K562 (cell line): ENCODE measurements around the gene IQCE. TPM values are rescaled to one million over a fixed set of nuclear protein-coding genes. Genes with fewer than 3 reads are reported as not detected.

ENCODE experiments used
- AFF1 ChIP-seq, 2 experiments: fragments of 450-650 bp; IDR thresholded peaks; 2 replicates each; pipeline ENCODE4 v1.6.1; 2018; ENCODE audit warnings: mild to moderate bottlenecking in 2 of 2, low read depth in 1 of 2; ENCODE audit not compliant: partially characterized antibody in 2 of 2
- BRD9 ChIP-seq: fragments of 450-650 bp; IDR thresholded peaks from 2 replicates; pipeline ENCODE4 v1.6.1; 2018; ENCODE audit warnings: low read depth; ENCODE audit not compliant: partially characterized antibody
- CBX5 ChIP-seq: IDR thresholded peaks from 2 replicates; pipeline ENCODE4 v1.6.1; 2014; ENCODE audit warnings: low read depth, borderline replicate concordance
- CTCFL ChIP-seq: IDR thresholded peaks from 2 replicates; pipeline ENCODE4 v1.6.1; 2011; ENCODE audit warnings: borderline replicate concordance, low read depth, mild to moderate bottlenecking, moderate library complexity, low read length; ENCODE audit not compliant: insufficient read depth, poor library complexity, severe bottlenecking
- DIDO1 ChIP-seq: fragments of 450-650 bp; IDR thresholded peaks from 2 replicates; pipeline ENCODE4 v1.6.1; 2016; ENCODE audit warnings: low read depth, missing biosample characterization, missing genetic modification characterization
- E2F3 ChIP-seq: fragments of 250-450 bp; sonication (Bioruptor Pico); IDR thresholded peaks from 2 replicates; pipeline ENCODE4 v1.4.0; 2020; ENCODE audit warnings: mild to moderate bottlenecking
- ESRRB ChIP-seq: fragments of 250-450 bp; sonication (Bioruptor Pico); IDR thresholded peaks from 2 replicates; pipeline ENCODE4 v1.5.0; 2020; ENCODE audit warnings: mild to moderate bottlenecking, moderate library complexity, borderline replicate concordance
- ETS2 ChIP-seq: IDR thresholded peaks from 2 replicates; pipeline ENCODE4 v1.6.1; 2016; ENCODE audit warnings: borderline replicate concordance, missing genetic modification characterization, mild to moderate bottlenecking, moderate library complexity, missing compliant biosample characterization; ENCODE audit not compliant: poor library complexity, severe bottlenecking
- FUS ChIP-seq: fragments of 200-400 bp; formaldehyde crosslinking; optimal IDR thresholded peaks from 2 replicates; pipeline ENCODE3; 2017; ENCODE audit warnings: low read depth, low read length
- HMBOX1 ChIP-seq: sonication (generic); IDR thresholded peaks from 2 replicates; pipeline ENCODE4 v1.6.1; 2016
- MEF2A ChIP-seq: IDR thresholded peaks from 2 replicates; pipeline ENCODE4 v1.6.1; 2011; ENCODE audit warnings: low read depth, mild to moderate bottlenecking, low read length, moderate library complexity; ENCODE audit not compliant: control insufficient read depth
- NFIC ChIP-seq: fragments of 450-650 bp; IDR thresholded peaks from 2 replicates; pipeline ENCODE4 v1.6.1; 2017; ENCODE audit warnings: mild to moderate bottlenecking, inconsistent platforms
- SMAD3 ChIP-seq: fragments of 450-650 bp; formaldehyde crosslinking; conservative IDR thresholded peaks from 2 replicates; pipeline ENCODE4 v1.4.0; 2020; ENCODE audit warnings: mild to moderate bottlenecking
- SP1 ChIP-seq: sonication (generic); formaldehyde crosslinking; IDR thresholded peaks from 2 replicates; pipeline ENCODE4 v1.8.1; 2022; ENCODE audit warnings: mild to moderate bottlenecking, missing genetic modification reagents
- SRSF1 ChIP-seq: fragments of 200-400 bp; formaldehyde crosslinking; IDR thresholded peaks from 2 replicates; pipeline ENCODE4 v1.6.1; 2017; ENCODE audit warnings: mild to moderate bottlenecking, low read depth, low read length, moderate library complexity
- STAG1 ChIP-seq: sonication (generic); formaldehyde crosslinking; IDR thresholded peaks from 2 replicates; pipeline ENCODE4 v1.5.0; 2020; ENCODE audit warnings: missing genetic modification reagents, borderline replicate concordance
- SUPT5H ChIP-seq: fragments of 450-650 bp; IDR thresholded peaks from 2 replicates; pipeline ENCODE4 v1.6.1; 2016
- TCF7L2 ChIP-seq: fragments of 150-350 bp; IDR thresholded peaks from 2 replicates; pipeline ENCODE4 v1.6.1; 2016; ENCODE audit warnings: low read depth, mild to moderate bottlenecking, low read length, moderate library complexity
- ZNF133 ChIP-seq: fragments of 250-450 bp; sonication (Bioruptor Pico); IDR thresholded peaks from 2 replicates; pipeline ENCODE4 v1.4.0; 2020; ENCODE audit warnings: mild to moderate bottlenecking
- ZNF696 ChIP-seq: fragments of 250-450 bp; sonication (Bioruptor Pico); conservative IDR thresholded peaks from 2 replicates; pipeline ENCODE4 v1.4.0; 2020; ENCODE audit warnings: mild to moderate bottlenecking, moderate library complexity
- ZNF707 ChIP-seq: fragments of 250-450 bp; sonication (Bioruptor Pico); conservative IDR thresholded peaks from 2 replicates; pipeline ENCODE4 v1.8.0; 2022; ENCODE audit warnings: inconsistent platforms, mild to moderate bottlenecking, moderate library complexity
- polyA plus RNA-seq, 8 experiments: library from polyadenylated mRNA; depleted of rRNA in 4 of 8; stranded (reverse) in 5 of 8; unstranded in 3 of 8; fragments of >200 nt; fragmentation: Nextera tagmentation in 2 of 8; fragmentation: Illumina TruSeq in 1 of 8; extraction: Ambion mirVana in 2 of 8; extraction: Trizol in 1 of 8; gene quantifications; 2 replicates each; pipeline versions ENCODE4 v1.2.1 to v1.2.3, GENCODE V29; 2011 to 2014; ENCODE audit warnings: inconsistent platforms in 1 of 8, missing spikeins in 1 of 8
- total RNA-seq, 7 experiments: library from RNA; depleted of rRNA in 6 of 7; stranded (reverse); fragments of >200 nt in 6 of 7; fragmentation: Illumina TruSeq in 2 of 7; extraction: Trizol in 2 of 7; gene quantifications; 2 replicates each; pipeline versions ENCODE4 v1.2.1 to v1.2.3, GENCODE V29; 2011 to 2021; ENCODE audit warnings: low replicate concordance in 1 of 7

Gene IQCE
- total and polyA plus RNA-seq, 9 of the 15 experiments (the other 6 are each of a cell fraction or from before 2014, with no cell fraction given), result 0.18 to 8.5 (median 4.2) TPM

GRCh38 chr7:2555121-2556052 is 3.4 kb upstream of the IQCE start, which contains the start of gene BRAT1 (continued):
- TF ChIP-seq AFF1 (IDR thresholded peaks at IDR 0.05; ENCODE audit: low read depth in 1 of 2, partially characterized antibody in 2 of 2) (no peak), ETS2 (tag) (no peak), ESRRB (CRISPR knock-in tag) (no peak), TCF7L2 (peak; percentile 89), NFIC (peak; percentile 40), ZNF707 (CRISPR knock-in tag) (no peak), HMBOX1 (no peak), E2F3 (CRISPR knock-in tag) (0 out of 2 replicates have a peak, but pooled peaks have one; percentile 10), MEF2A (no peak), ZNF133 (CRISPR knock-in tag) (no peak), SRSF1 (no peak), CTCFL (peak; percentile 95), CBX5 (no peak), SP1 (CRISPR knock-in tag) (peak; percentile 71), FUS (no peak), BRD9 (no peak), DIDO1 (tag) (no peak), SMAD3 (CRISPR knock-in tag) (no peak), STAG1 (CRISPR knock-in tag) (no peak), SUPT5H (peak; percentile 86), ZNF696 (CRISPR knock-in tag) (no peak)
